Fibroblast of pulmonary artery (primary cell): Measurements from ENCODE around the gene ACTMAP.
A peak's percentile ranks its signal among the peaks of the same experiment; 100 is the strongest.

Experiments
- DNase-seq: peaks from one replicate; pipeline ENCODE4 v3.0.0-alpha.2; 2010; ENCODE audit warnings: low read depth
- H3K4me3 ChIP-seq: replicated peaks from 2 replicates; pipeline ENCODE4 v1.5.1; 2011; ENCODE audit warnings: low read depth, mild to moderate bottlenecking, control low read depth, low read length, moderate library complexity
- TF ChIP-seq, protein P1 (sequence below): IDR thresholded peaks from 2 replicates; pipeline ENCODE4 v1.5.1; 2011; ENCODE audit warnings: mild to moderate bottlenecking, control low read depth, low read length, inconsistent platforms; ENCODE audit errors: missing control alignments

Gene ACTMAP

GRCh38 chr19:40705950-40706619, 44.2 kb downstream of the ACTMAP start:
- TF ChIP-seq, protein P1, sequence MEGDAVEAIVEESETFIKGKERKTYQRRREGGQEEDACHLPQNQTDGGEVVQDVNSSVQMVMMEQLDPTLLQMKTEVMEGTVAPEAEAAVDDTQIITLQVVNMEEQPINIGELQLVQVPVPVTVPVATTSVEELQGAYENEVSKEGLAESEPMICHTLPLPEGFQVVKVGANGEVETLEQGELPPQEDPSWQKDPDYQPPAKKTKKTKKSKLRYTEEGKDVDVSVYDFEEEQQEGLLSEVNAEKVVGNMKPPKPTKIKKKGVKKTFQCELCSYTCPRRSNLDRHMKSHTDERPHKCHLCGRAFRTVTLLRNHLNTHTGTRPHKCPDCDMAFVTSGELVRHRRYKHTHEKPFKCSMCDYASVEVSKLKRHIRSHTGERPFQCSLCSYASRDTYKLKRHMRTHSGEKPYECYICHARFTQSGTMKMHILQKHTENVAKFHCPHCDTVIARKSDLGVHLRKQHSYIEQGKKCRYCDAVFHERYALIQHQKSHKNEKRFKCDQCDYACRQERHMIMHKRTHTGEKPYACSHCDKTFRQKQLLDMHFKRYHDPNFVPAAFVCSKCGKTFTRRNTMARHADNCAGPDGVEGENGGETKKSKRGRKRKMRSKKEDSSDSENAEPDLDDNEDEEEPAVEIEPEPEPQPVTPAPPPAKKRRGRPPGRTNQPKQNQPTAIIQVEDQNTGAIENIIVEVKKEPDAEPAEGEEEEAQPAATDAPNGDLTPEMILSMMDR = no peak
- no peak for DNase-seq
- no peak overlapping the region for H3K4me3 ChIP-seq

- TF ChIP-seq, protein P1 = no peak
- H3K4me3 ChIP-seq = no peak overlapping the region
- DNase-seq = no peak
Measured at GRCh38 chr19:40705362-40705651, 45.0 kb downstream of the ACTMAP start.

GRCh38 chr19:40704491-40705361, 45.6 kb downstream of the ACTMAP start:
- TF ChIP-seq, protein P1 = no peak
- DNase-seq = no peak
- H3K4me3 ChIP-seq = no peak overlapping the region

DNA sequence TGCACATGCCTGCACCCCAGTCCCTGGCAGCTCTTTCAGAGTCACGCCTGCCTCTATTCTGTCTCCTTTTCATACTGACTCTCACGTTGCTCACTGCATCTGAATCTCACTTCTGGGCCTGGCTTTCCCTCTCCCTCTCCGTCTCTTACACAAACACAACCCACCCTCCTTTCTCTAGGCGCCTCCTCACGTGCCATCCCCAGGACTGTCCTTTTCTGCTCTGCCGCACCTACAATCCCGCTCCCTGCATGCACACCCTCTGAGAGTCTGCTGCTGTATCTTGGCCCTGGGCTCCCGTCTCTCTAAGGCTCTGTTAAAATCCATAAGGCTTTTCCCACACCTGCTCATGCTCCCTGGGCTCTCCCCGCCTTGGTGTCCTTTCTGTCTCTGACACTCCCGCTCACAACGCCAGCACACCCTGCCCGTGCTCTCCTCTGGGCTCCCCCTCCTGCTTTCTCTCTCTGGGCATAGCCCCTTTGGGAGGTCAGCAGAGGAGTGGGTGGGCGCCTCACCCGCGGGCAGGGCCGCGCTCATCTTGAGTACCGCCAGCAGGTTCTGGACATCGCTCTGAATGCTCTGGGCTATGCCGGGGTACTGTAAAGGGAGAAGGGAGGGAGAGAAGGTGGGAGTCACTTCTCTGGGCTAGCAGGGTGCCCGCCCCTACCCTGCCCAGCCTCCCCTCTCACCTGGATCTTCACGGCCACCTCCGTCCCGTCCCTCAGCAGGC, 47.1 kb downstream of the ACTMAP start:
- H3K4me3 ChIP-seq = no peak overlapping the region
- TF ChIP-seq, protein P1 = no peak
- no peak for DNase-seq

DNA sequence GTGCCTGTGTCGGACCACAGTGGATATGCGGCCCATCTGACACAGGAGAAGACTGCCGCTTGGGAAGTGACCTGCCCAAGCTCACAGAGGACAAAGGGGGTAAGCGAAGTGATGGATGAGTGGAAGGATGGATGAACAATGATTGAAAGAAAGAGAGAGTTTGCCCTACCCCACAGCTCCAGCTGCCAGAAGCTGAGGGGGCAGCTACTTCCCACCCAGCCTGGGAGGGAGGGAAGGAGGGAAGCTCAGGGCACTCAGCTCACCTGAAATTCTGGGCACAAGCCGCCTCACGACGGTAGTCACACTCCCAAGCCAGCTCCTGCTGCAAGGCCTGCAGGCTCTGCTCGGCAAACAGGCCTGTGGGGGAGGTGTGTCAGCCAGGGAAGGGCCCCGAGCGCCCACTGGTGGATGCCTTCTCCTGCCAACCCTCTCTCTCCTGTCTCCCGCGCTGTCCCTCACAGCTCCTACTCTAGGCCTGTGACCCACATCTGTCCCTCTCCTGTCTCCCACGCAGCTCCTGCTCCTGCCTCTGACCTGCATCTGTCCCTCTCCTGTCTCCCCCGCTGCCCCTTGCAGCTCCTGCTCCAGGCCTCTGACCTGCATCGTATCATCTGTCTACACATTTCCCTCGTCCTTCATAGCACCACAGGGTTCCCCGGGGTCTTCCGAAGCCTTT, 47.8 kb downstream of the ACTMAP start:
- peak; percentile 39 for DNase-seq
- TF ChIP-seq, protein P1 = peak; percentile 51
- no peak overlapping the region for H3K4me3 ChIP-seq

- no peak for DNase-seq
- TF ChIP-seq, protein P1 = no peak
- no peak overlapping the region for H3K4me3 ChIP-seq
Measured at GRCh38 chr19:40701758-40702157, 48.5 kb downstream of the ACTMAP start.
